Measurements from ENCODE around the gene ACBD6.

- TF ChIP-seq CTCF (IDR thresholded peaks at IDR 0.05; ENCODE audit: insufficient read depth, low read length), result no peak
- TF ChIP-seq POLR2AphosphoS5 (IDR thresholded peaks at IDR 0.05; ENCODE audit: low read depth), result no peak
- no peak for TF ChIP-seq REST (IDR thresholded peaks at IDR 0.05; ENCODE audit: insufficient replicate concordance, low read depth)
Observed at GRCh38 chr1:180272395-180272794, 230.0 kb downstream of the ACBD6 start.
